ENCODE measurements around the gene SHKBP1.
A peak's percentile ranks its signal among the peaks of the same experiment; 100 is the strongest.

The SHKBP1 gene

GRCh38 chr19:40613690-40614621 lies 37.3 kb downstream of the SHKBP1 start:
- Histone ChIP-seq H3K27me3 (no peaks in the 10 kb centered on the region), H3K36me3 (no peaks in the 10 kb centered on the region), H3K4me1 (peaks cover 7% of the 10 kb centered on the region), H3K4me3 (ENCODE audit: low read depth, low read length) (peak overlapping the region; percentile 73), H3K9me3 (no peaks in the 10 kb centered on the region)
- DNase-seq, result peak; percentile 82
- no peak for TF ChIP-seq CTCF (IDR thresholded peaks at IDR 0.05; ENCODE audit: low read depth, low read length)

GRCh38 chr19:40614622-40615411 lies 38.1 kb downstream of the SHKBP1 start:
- Histone ChIP-seq H3K27me3 (no peaks in the 10 kb centered on the region), H3K9me3 (no peaks in the 10 kb centered on the region), H3K36me3 (no peaks in the 10 kb centered on the region), H3K4me1 (peaks cover 7% of the 10 kb centered on the region), H3K4me3 (ENCODE audit: low read depth, low read length) (peak overlapping the region; percentile 73)
- TF ChIP-seq CTCF (IDR thresholded peaks at IDR 0.05; ENCODE audit: low read depth, low read length), result no peak
- peak; percentile 84 for DNase-seq

GRCh38 chr19:40616178-40616577 lies 39.5 kb downstream of the SHKBP1 start:
- DNase-seq, result no peak
- Histone ChIP-seq H3K27me3 (no peaks in the 10 kb centered on the region), H3K4me3 (ENCODE audit: low read depth, low read length) (no peak overlapping the region), H3K4me1 (no peaks in the 10 kb centered on the region; the same call in 1 of the 2 replicates), H3K36me3 (no peaks in the 10 kb centered on the region), H3K9me3 (no peaks in the 10 kb centered on the region)
- no peak for TF ChIP-seq CTCF (IDR thresholded peaks at IDR 0.05; ENCODE audit: low read depth, low read length)

- Histone ChIP-seq H3K4me1 (no peaks in the 10 kb centered on the region), H3K36me3 (no peaks in the 10 kb centered on the region), H3K9me3 (no peaks in the 10 kb centered on the region), H3K4me3 (ENCODE audit: low read depth, low read length) (no peak overlapping the region), H3K27me3 (no peaks in the 10 kb centered on the region)
- DNase-seq, result no peak
- TF ChIP-seq CTCF (IDR thresholded peaks at IDR 0.05; ENCODE audit: low read depth, low read length), result no peak
Observed at GRCh38 chr19:40616941-40617340, 40.3 kb downstream of the SHKBP1 start.

- Histone ChIP-seq H3K36me3 (no peaks in the 10 kb centered on the region), H3K27me3 (no peaks in the 10 kb centered on the region), H3K4me1 (no peaks in the 10 kb centered on the region), H3K9me3 (no peaks in the 10 kb centered on the region), H3K4me3 (ENCODE audit: low read depth, low read length) (no peak overlapping the region)
- no peak for TF ChIP-seq CTCF (IDR thresholded peaks at IDR 0.05; ENCODE audit: low read depth, low read length)
- DNase-seq, result no peak
Observed at GRCh38 chr19:40617961-40618360, 41.3 kb downstream of the SHKBP1 start.

Measured in BE2C (cell line).